ENCODE results near the gene BRS3. TPM values are rescaled to one million over a fixed set of nuclear protein-coding genes. Genes with fewer than 3 reads are reported as not detected.

BRS3 gene
- total and polyA plus RNA-seq, 10 of the 15 experiments (the other 5 are each of a cell fraction or from before 2014, with no cell fraction given), result not detected

DNA sequence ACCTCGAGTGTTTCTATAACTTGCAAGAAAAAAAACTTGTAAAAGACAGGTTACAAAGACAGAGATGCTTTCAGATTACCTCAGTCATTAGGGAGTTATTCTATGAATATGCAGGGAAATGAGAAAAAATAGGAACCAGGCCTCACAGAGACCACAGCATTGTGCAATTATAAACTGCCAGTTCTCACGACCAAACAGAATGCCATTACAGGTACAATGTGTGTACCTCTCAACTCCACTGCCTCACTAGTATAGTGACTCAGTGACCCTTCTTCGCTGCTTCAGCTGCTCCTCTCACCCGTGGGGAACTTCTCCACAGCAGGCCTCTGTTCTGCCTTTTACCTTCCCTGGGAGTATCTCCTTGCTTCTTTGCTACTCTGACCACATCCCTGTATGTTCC is 7.3 kb downstream of the BRS3 start:
- TF ChIP-seq HDAC6 (IDR thresholded peaks at IDR 0.05; ENCODE audit: unreplicated experiment), result no peak
- TF ChIP-seq CREB1 (IDR thresholded peaks at IDR 0.05; ENCODE audit: low read depth), result no peak
- no peak for TF ChIP-seq NBN (IDR thresholded peaks at IDR 0.05)
- TF ChIP-seq MAX (IDR thresholded peaks at IDR 0.05; ENCODE audit: low read depth, low read length), result no peak
- no peak for TF ChIP-seq USF2 (IDR thresholded peaks at IDR 0.05; ENCODE audit: borderline replicate concordance, low read depth, low read length)
- CTCF ChIA-PET, result no interaction called here
- RAD21 ChIA-PET (ENCODE audit: unreplicated experiment), result no interaction called here
- H3K4me3 ChIP-seq, result no peak overlapping the region
- DNase-seq (ENCODE audit: low read depth, low spot score) (no peak), FAIRE-seq (no peak), ATAC-seq (no peak)
- H3K36me3 ChIP-seq (ENCODE audit: control insufficient read depth in 2 of 2, insufficient read depth in 2 of 2, low read length in 1 of 2), result no peaks in the 10 kb centered on the region
- BruUV-seq (replicated peaks), result no TSS peak
- H3K4me2 ChIP-seq (ENCODE audit: control insufficient read depth, insufficient read depth), result no peak overlapping the region
- H3K4me1 ChIP-seq (ENCODE audit: control insufficient read depth, insufficient read depth, low read length), result no peaks in the 10 kb centered on the region
- POLR2A ChIA-PET, result no interaction called here
- H3K79me2 ChIP-seq (ENCODE audit: control insufficient read depth, insufficient read depth, low read length), result peaks cover 18% of the 10 kb centered on the region
- SMC1A ChIA-PET (ENCODE audit: uncharacterized antibody, unreplicated experiment), result no interaction called here
- WGBS (ENCODE audit: insufficient coverage, insufficient replicate concordance, low lambda C conversion rate, missing lambda C conversion rate), result 40% methylated on average over 4 of the region's 4 CpGs
- H4K20me1 ChIP-seq (ENCODE audit: control insufficient read depth, insufficient read depth), result no peaks in the 10 kb centered on the region
- intact Hi-C loops (cut with micrococcal nuclease; ENCODE audit: unreplicated experiment) (loop anchor here (5.0 kb wide), 2 partner anchors 82 to 523 kb away; partner anchors contain the start of gene MMGT1), in situ Hi-C loops (cut with MboI) (loop anchor here (10.0 kb wide), 1 partner anchor 200 kb away; no protein-coding TSS in a partner anchor)
- no peaks in the 10 kb centered on the region; a peak in 1 of 4 replicates for H3K27me3 ChIP-seq (replicated peaks in 1 of 2; ENCODE audit: control insufficient read depth in 2 of 2, insufficient read depth in 2 of 2, low read length in 1 of 2)
- H3K27ac ChIP-seq (ENCODE audit: control insufficient read depth, insufficient read depth), result no peak overlapping the region
- H3K9me3 ChIP-seq (replicated peaks; ENCODE audit: control insufficient read depth, insufficient read depth, low read length), result no peaks in the 10 kb centered on the region
- no peak overlapping the region for H3K9ac ChIP-seq (ENCODE audit: control insufficient read depth, insufficient read depth, low read length)
- H2AFZ ChIP-seq (ENCODE audit: control insufficient read depth, low read depth, low read length), result no peak overlapping the region

DNA sequence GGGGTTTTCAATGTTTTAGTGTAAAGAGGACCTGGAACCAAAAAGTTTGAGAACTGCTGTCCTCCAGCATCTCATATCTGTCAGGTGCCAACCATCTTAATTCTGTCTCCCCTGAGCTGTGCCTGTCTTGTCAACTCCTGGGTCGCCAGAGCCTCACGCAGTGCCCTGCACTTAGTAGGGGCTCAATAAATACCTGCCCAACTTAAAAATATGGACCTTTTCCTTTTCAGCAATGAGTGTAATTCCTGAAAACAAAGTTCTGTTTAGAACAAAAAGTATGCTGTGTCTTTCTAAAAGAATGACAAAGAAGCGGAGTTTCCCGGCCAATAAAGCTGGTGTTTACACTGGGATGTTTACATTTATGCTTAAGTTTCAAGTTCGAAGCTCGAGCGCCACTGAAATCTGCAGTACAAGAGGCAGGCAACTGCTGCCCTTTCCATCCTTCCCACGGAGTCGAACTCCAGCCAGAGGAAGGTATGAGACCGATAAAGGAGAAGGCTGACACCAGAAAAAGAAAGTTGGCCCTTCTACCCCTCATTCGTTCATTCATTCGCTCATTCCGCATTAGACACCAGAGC is 8.5 kb downstream of the BRS3 start:
- Histone ChIP-seq H3K36me3 (ENCODE audit: control insufficient read depth in 2 of 2, insufficient read depth in 2 of 2, low read length in 1 of 2) (no peaks in the 10 kb centered on the region), H3K9ac (ENCODE audit: control insufficient read depth, insufficient read depth, low read length) (peak overlapping the region; percentile 87), H3K9me3 (replicated peaks; ENCODE audit: control insufficient read depth, insufficient read depth, low read length) (no peaks in the 10 kb centered on the region), H3K4me3 (peak overlapping the region; percentile 72), H3K4me2 (ENCODE audit: control insufficient read depth, insufficient read depth) (peak overlapping the region; percentile 32), H3K27me3 (replicated peaks in 1 of 2; ENCODE audit: control insufficient read depth in 2 of 2, insufficient read depth in 2 of 2, low read length in 1 of 2) (no peaks in the 10 kb centered on the region; a peak in 1 of 4 replicates), H3K4me1 (ENCODE audit: control insufficient read depth, insufficient read depth, low read length) (no peaks in the 10 kb centered on the region), H2AFZ (ENCODE audit: control insufficient read depth, low read depth, low read length) (peak overlapping the region; percentile 90), H4K20me1 (ENCODE audit: control insufficient read depth, insufficient read depth) (no peaks in the 10 kb centered on the region), H3K79me2 (ENCODE audit: control insufficient read depth, insufficient read depth, low read length) (peaks cover 18% of the 10 kb centered on the region), H3K27ac (ENCODE audit: control insufficient read depth, insufficient read depth) (peak overlapping the region; percentile 90)
- ChIA-PET CTCF (no interaction called here), RAD21 (ENCODE audit: unreplicated experiment) (interaction anchor here (2.2 kb wide), 1 partner anchor 199 kb away, joined by 6 read pairs; no protein-coding TSS in a partner anchor), SMC1A (ENCODE audit: uncharacterized antibody, unreplicated experiment) (no interaction called here), POLR2A (no interaction called here)
- intact Hi-C loops (cut with micrococcal nuclease; ENCODE audit: unreplicated experiment), result loop anchor here (2.0 to 5.0 kb wide), 4 partner anchors 81 to 524 kb away; partner anchors contain the start of genes MMGT1 and SLC9A6
- BruUV-seq (replicated peaks), result TSS peak; percentile 98
- in situ Hi-C loops (cut with MboI), result loop anchor here (10.0 kb wide), 1 partner anchor 199 kb away; no protein-coding TSS in a partner anchor
- ATAC-seq (no peak; the same call in 2 of the 3 replicates), DNase-seq (ENCODE audit: low read depth, low spot score) (no peak), FAIRE-seq (no peak)
- 38% methylated on average over 13 of the region's 13 CpGs for WGBS (ENCODE audit: insufficient coverage, insufficient replicate concordance, low lambda C conversion rate, missing lambda C conversion rate)
- TF ChIP-seq PAX5 (IDR thresholded peaks at IDR 0.05; ENCODE audit: borderline replicate concordance, low read depth, low read length) (no peak), RB1 (IDR thresholded peaks at IDR 0.05; ENCODE audit: borderline replicate concordance) (no peak), ZNF24 (IDR thresholded peaks at IDR 0.05) (peak; percentile 90), IKZF2 (IDR thresholded peaks at IDR 0.05) (no peak), GATAD2B (conservative IDR thresholded peaks at IDR 0.05; ENCODE audit: low read depth) (no peak), SP1 (IDR thresholded peaks at IDR 0.05; ENCODE audit: low read depth, low read length) (no peak), HSF1 (IDR thresholded peaks at IDR 0.05; ENCODE audit: low read depth, low read length) (no peak), RAD21 (IDR thresholded peaks at IDR 0.05; ENCODE audit: insufficient read depth, low read depth, low read length) (no peak)
- TF ChIP-seq, protein P1, sequence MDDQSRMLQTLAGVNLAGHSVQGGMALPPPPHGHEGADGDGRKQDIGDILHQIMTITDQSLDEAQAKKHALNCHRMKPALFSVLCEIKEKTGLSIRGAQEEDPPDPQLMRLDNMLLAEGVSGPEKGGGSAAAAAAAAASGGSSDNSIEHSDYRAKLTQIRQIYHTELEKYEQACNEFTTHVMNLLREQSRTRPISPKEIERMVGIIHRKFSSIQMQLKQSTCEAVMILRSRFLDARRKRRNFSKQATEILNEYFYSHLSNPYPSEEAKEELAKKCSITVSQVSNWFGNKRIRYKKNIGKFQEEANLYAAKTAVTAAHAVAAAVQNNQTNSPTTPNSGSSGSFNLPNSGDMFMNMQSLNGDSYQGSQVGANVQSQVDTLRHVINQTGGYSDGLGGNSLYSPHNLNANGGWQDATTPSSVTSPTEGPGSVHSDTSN (IDR thresholded peaks at IDR 0.05; ENCODE audit: insufficient replicate concordance, low read depth, low read length), result no peak

Data from GM12878 (cell line).